Stimulated activated naive B cell treated with anti-CD40 and anti-IgM and Interleukin-4, amounts not matched to agents 10 μg/mL and 1 μg/mL and 100 μg/mL, for 72 hours (primary cell): ENCODE results near the gene NTSR1.

Experiments used
- ATAC-seq, 2 donors: fragments of 150-1000 bp; cut with Tn5 transposase; replicated peaks; 2 replicates each; pipeline ENCODE4 v1.10.0; 2021; ENCODE audit warnings: moderate library complexity in 1 of 2
- DNase-seq: peaks from one replicate; pipeline ENCODE4 v3.0.0; 2021
- H3K27ac Mint-ChIP-seq: one replicate; pipeline ENCODE4 v1.8.0; 2022; ENCODE audit warnings: mild to moderate bottlenecking, mixed read lengths
- H3K27me3 Mint-ChIP-seq, 2 donors: one replicate each; pipeline ENCODE4 v1.8.0; 2022; ENCODE audit warnings: mixed read lengths in 2 of 2
- H3K36me3 Mint-ChIP-seq, 2 donors: one replicate each; pipeline ENCODE4 v1.8.0; 2022; ENCODE audit warnings: mixed read lengths in 2 of 2, mild to moderate bottlenecking in 1 of 2
- H3K4me1 Mint-ChIP-seq, 2 donors: one replicate each; pipeline ENCODE4 v1.8.0; 2022; ENCODE audit warnings: mixed read lengths in 2 of 2, mild to moderate bottlenecking in 1 of 2
- H3K4me3 Mint-ChIP-seq, 2 donors: one replicate each; pipeline ENCODE4 v1.8.0; 2022; ENCODE audit warnings: mild to moderate bottlenecking in 2 of 2, mixed read lengths in 2 of 2, moderate library complexity in 1 of 2
- H3K9me3 Mint-ChIP-seq, 2 donors: one replicate each; pipeline ENCODE4 v1.8.0; 2022; ENCODE audit warnings: mixed read lengths in 2 of 2, mild to moderate bottlenecking in 1 of 2

The NTSR1 gene

GRCh38 chr20:62734326-62734725, 25.7 kb downstream of the NTSR1 start:
- Mint-ChIP-seq H3K27ac (no peak overlapping the region), H3K36me3 (no peaks in the 10 kb centered on the region), H3K9me3 (no peaks in the 10 kb centered on the region), H3K4me3 (no peak overlapping the region), H3K27me3 (peaks cover 4 to 19% of the 10 kb centered on the region in 2 donors), H3K4me1 (peaks cover 9 to 19% of the 10 kb centered on the region in 2 donors)
- DNase-seq (no peak), ATAC-seq (no peak)

GRCh38 chr20:62734881-62735280, 26.2 kb downstream of the NTSR1 start:
- no peak for DNase-seq
- no peak overlapping the region for H3K27ac Mint-ChIP-seq
- H3K9me3 Mint-ChIP-seq: no peaks in the 10 kb centered on the region
- peaks cover 14 to 25% of the 10 kb centered on the region in 2 donors for H3K4me1 Mint-ChIP-seq
- H3K4me3 Mint-ChIP-seq: no peak overlapping the region
- H3K36me3 Mint-ChIP-seq: no peaks in the 10 kb centered on the region
- ATAC-seq: no peak
- H3K27me3 Mint-ChIP-seq: peaks cover 4 to 19% of the 10 kb centered on the region in 2 donors

GRCh38 chr20:62735331-62735821, 26.7 kb downstream of the NTSR1 start:
- DNase-seq (no peak), ATAC-seq (no peak)
- Mint-ChIP-seq H3K4me1 (peaks cover 17 to 30% of the 10 kb centered on the region in 2 donors), H3K4me3 (no peak overlapping the region), H3K36me3 (no peaks in the 10 kb centered on the region), H3K27ac (peak overlapping the region; percentile 32), H3K9me3 (no peaks in the 10 kb centered on the region), H3K27me3 (peaks cover 4 to 19% of the 10 kb centered on the region in 2 donors)

GRCh38 chr20:62736026-62736406, 27.4 kb downstream of the NTSR1 start:
- H3K4me3 Mint-ChIP-seq: no peak overlapping the region
- no peak for ATAC-seq
- H3K36me3 Mint-ChIP-seq: no peaks in the 10 kb centered on the region
- peaks cover 17 to 34% of the 10 kb centered on the region in 2 donors for H3K4me1 Mint-ChIP-seq
- H3K27ac Mint-ChIP-seq: no peak overlapping the region
- DNase-seq: no peak
- no peaks in the 10 kb centered on the region for H3K9me3 Mint-ChIP-seq
- H3K27me3 Mint-ChIP-seq: peaks cover 0 to 19% of the 10 kb centered on the region in 2 donors

- peaks cover 17 to 34% of the 10 kb centered on the region in 2 donors for H3K4me1 Mint-ChIP-seq
Measured at GRCh38 chr20:62736407-62737071, 27.9 kb downstream of the NTSR1 start.

GRCh38 chr20:62737271-62737811, 28.7 kb downstream of the NTSR1 start:
- Mint-ChIP-seq H3K4me1 (peaks cover 17 to 34% of the 10 kb centered on the region in 2 donors), H3K27ac (no peak overlapping the region), H3K4me3 (no peak overlapping the region), H3K9me3 (no peaks in the 10 kb centered on the region), H3K27me3 (peaks cover 0 to 19% of the 10 kb centered on the region in 2 donors), H3K36me3 (no peaks in the 10 kb centered on the region)
- ATAC-seq: no peak
- DNase-seq: no peak

More at GRCh38 chr20:62736407-62737071, 27.9 kb downstream of the NTSR1 start:
- H3K9me3 Mint-ChIP-seq: no peaks in the 10 kb centered on the region
- ATAC-seq (no peak), DNase-seq (no peak)
- H3K27ac Mint-ChIP-seq: no peak overlapping the region
- no peaks in the 10 kb centered on the region for H3K36me3 Mint-ChIP-seq
- peaks cover 0 to 19% of the 10 kb centered on the region in 2 donors for H3K27me3 Mint-ChIP-seq
- H3K4me3 Mint-ChIP-seq: no peak overlapping the region

GRCh38 chr20:62738025-62738881, 29.6 kb downstream of the NTSR1 start:
- Mint-ChIP-seq H3K27ac (no peak overlapping the region), H3K9me3 (no peaks in the 10 kb centered on the region), H3K27me3 (peaks cover 0 to 13% of the 10 kb centered on the region in 2 donors), H3K36me3 (no peaks in the 10 kb centered on the region), H3K4me1 (peaks cover 17 to 34% of the 10 kb centered on the region in 2 donors), H3K4me3 (no peak overlapping the region)
- DNase-seq (no peak), ATAC-seq (no peak)

- no peak for ATAC-seq
- Mint-ChIP-seq H3K4me3 (no peak overlapping the region), H3K27ac (no peak overlapping the region), H3K9me3 (no peaks in the 10 kb centered on the region), H3K36me3 (peaks cover 0 to 2% of the 10 kb centered on the region in 2 donors), H3K27me3 (peaks cover 5 to 17% of the 10 kb centered on the region in 2 donors), H3K4me1 (peaks cover 20 to 34% of the 10 kb centered on the region in 2 donors)
- DNase-seq: no peak
Measured at GRCh38 chr20:62739067-62739466, 30.4 kb downstream of the NTSR1 start.

GRCh38 chr20:62739581-62740285, 31.1 kb downstream of the NTSR1 start:
- DNase-seq (no peak), ATAC-seq (peak; percentile 35 to 38)
- Mint-ChIP-seq H3K4me3 (peak overlapping the region; percentile 56 to 59), H3K4me1 (peaks cover 20 to 34% of the 10 kb centered on the region in 2 donors), H3K27me3 (peaks cover 6 to 13% of the 10 kb centered on the region in 2 donors), H3K9me3 (no peaks in the 10 kb centered on the region), H3K36me3 (peaks cover 0 to 2% of the 10 kb centered on the region in 2 donors), H3K27ac (peak overlapping the region; percentile 57)

GRCh38 chr20:62740286-62741141, 31.9 kb downstream of the NTSR1 start:
- ATAC-seq (peak; percentile 87 to 90), DNase-seq (peak; percentile 73)
- H3K27me3 Mint-ChIP-seq: peaks cover 12% of the 10 kb centered on the region in 2 donors
- peaks cover 0 to 2% of the 10 kb centered on the region in 2 donors for H3K36me3 Mint-ChIP-seq
- H3K9me3 Mint-ChIP-seq: no peaks in the 10 kb centered on the region
- H3K27ac Mint-ChIP-seq: peak overlapping the region; percentile 57
- H3K4me1 Mint-ChIP-seq: peaks cover 19 to 27% of the 10 kb centered on the region in 2 donors
- H3K4me3 Mint-ChIP-seq: peak overlapping the region; percentile 56 to 59

- H3K4me1 Mint-ChIP-seq: peaks cover 19 to 21% of the 10 kb centered on the region in 2 donors
- peaks cover 0 to 2% of the 10 kb centered on the region in 2 donors for H3K36me3 Mint-ChIP-seq
- H3K9me3 Mint-ChIP-seq: no peaks in the 10 kb centered on the region
- H3K27ac Mint-ChIP-seq: no peak overlapping the region
- H3K4me3 Mint-ChIP-seq: no peak overlapping the region
- ATAC-seq (no peak), DNase-seq (no peak)
- peaks cover 13 to 16% of the 10 kb centered on the region in 2 donors for H3K27me3 Mint-ChIP-seq
Measured at GRCh38 chr20:62741191-62741691, 32.6 kb downstream of the NTSR1 start.

GRCh38 chr20:62741701-62742491, 33.3 kb downstream of the NTSR1 start:
- Mint-ChIP-seq H3K36me3 (peaks cover 0 to 2% of the 10 kb centered on the region in 2 donors), H3K27ac (no peak overlapping the region), H3K9me3 (no peaks in the 10 kb centered on the region), H3K4me3 (no peak overlapping the region), H3K4me1 (peaks cover 17 to 19% of the 10 kb centered on the region in 2 donors), H3K27me3 (peaks cover 13 to 19% of the 10 kb centered on the region in 2 donors)
- no peak for DNase-seq
- ATAC-seq: no peak
